HFFc6 (cell line): ENCODE results near the gene RBM43. TPM values are rescaled to one million over a fixed set of nuclear protein-coding genes. Genes with fewer than 3 reads are reported as not detected.

ENCODE experiments used
- DNase-seq: peaks from one replicate; pipeline ENCODE4 v3.0.0-alpha.2; 2018
- H3K27ac Mint-ChIP-seq: 2 replicates; pipeline ENCODE4 v1.8.0; 2020; ENCODE audit warnings: mild to moderate bottlenecking, mixed read lengths
- H3K27me3 Mint-ChIP-seq: 2 replicates; pipeline ENCODE4 v1.8.0; 2021; ENCODE audit warnings: mild to moderate bottlenecking, moderate library complexity, mixed read lengths; ENCODE audit not compliant: insufficient read depth
- H3K36me3 Mint-ChIP-seq: 2 replicates; pipeline ENCODE4 v1.8.0; 2021; ENCODE audit warnings: low read depth, mixed read lengths
- H3K4me1 Mint-ChIP-seq: 2 replicates; pipeline ENCODE4 v1.8.0; 2020; ENCODE audit warnings: low read depth, mixed read lengths
- H3K4me3 Mint-ChIP-seq: 2 replicates; pipeline ENCODE4 v1.8.0; 2020; ENCODE audit warnings: mild to moderate bottlenecking, moderate library complexity, mixed read lengths
- H3K9me3 Mint-ChIP-seq: 2 replicates; pipeline ENCODE4 v1.8.0; 2020; ENCODE audit warnings: mild to moderate bottlenecking, mixed read lengths
- CTCF ChIP-seq: fragments of 200-600 bp; sonication (generic); IDR thresholded peaks from 2 replicates; pipeline ENCODE4 v1.5.0; 2021; ENCODE audit warnings: antibody characterized with exemption, mild to moderate bottlenecking
- total RNA-seq, 6 experiments: library from RNA; stranded (reverse); fragmentation: NEBNext Ultra II Directional; extraction: Animal tissue kit (Norgen Biotek cat#: 25700); gene quantifications; 2 replicates in 1 of 6; 3 replicates in 5 of 6; pipeline ENCODE4 v1.2.3, GENCODE V29; 2021

Gene RBM43
- total RNA-seq, 6 experiments from 2014 or later, result 3.8 to 8.2 (median 6.4) TPM

- Mint-ChIP-seq H3K36me3 (no peaks in the 10 kb centered on the region), H3K4me3 (no peak overlapping the region), H3K4me1 (no peaks in the 10 kb centered on the region), H3K27me3 (no peaks in the 10 kb centered on the region), H3K9me3 (no peaks in the 10 kb centered on the region), H3K27ac (no peak overlapping the region)
- no peak for TF ChIP-seq CTCF
- no peak for DNase-seq
These were observed 15.4 kb upstream of the RBM43 start for GRCh38 chr2:151277067-151277466.

GRCh38 chr2:151275291-151275690 is 13.6 kb upstream of the RBM43 start:
- no peak for DNase-seq
- Mint-ChIP-seq H3K9me3 (no peaks in the 10 kb centered on the region), H3K36me3 (0 out of 2 replicates have a peak, but pooled peaks cover 5% of the 10 kb centered on the region), H3K27me3 (no peaks in the 10 kb centered on the region), H3K4me3 (no peak overlapping the region), H3K4me1 (no peaks in the 10 kb centered on the region), H3K27ac (no peak overlapping the region)
- TF ChIP-seq CTCF, result no peak

- peaks cover 16% of the 10 kb centered on the region; the same call in 1 of the 2 replicates for H3K36me3 Mint-ChIP-seq
- no peak for TF ChIP-seq CTCF
- no peak overlapping the region for H3K27ac Mint-ChIP-seq
- no peak for DNase-seq
- H3K9me3 Mint-ChIP-seq, result no peaks in the 10 kb centered on the region; the same call in 1 of the 2 replicates
- H3K27me3 Mint-ChIP-seq, result no peaks in the 10 kb centered on the region
- no peaks in the 10 kb centered on the region for H3K4me1 Mint-ChIP-seq
- no peak overlapping the region for H3K4me3 Mint-ChIP-seq
These were observed 10.2 kb upstream of the RBM43 start for GRCh38 chr2:151271824-151272223.

- Mint-ChIP-seq H3K4me1 (no peaks in the 10 kb centered on the region), H3K9me3 (no peaks in the 10 kb centered on the region; the same call in 1 of the 2 replicates), H3K36me3 (peaks cover 16% of the 10 kb centered on the region; the same call in 1 of the 2 replicates), H3K27me3 (no peaks in the 10 kb centered on the region; the same call in 1 of the 2 replicates), H3K4me3 (no peak overlapping the region), H3K27ac (no peak overlapping the region)
- no peak for DNase-seq
- no peak for TF ChIP-seq CTCF
These were observed 8.3 kb upstream of the RBM43 start for GRCh38 chr2:151269798-151270568.

GRCh38 chr2:151268085-151268484 is 6.4 kb upstream of the RBM43 start:
- H3K9me3 Mint-ChIP-seq, result no peaks in the 10 kb centered on the region; the same call in 1 of the 2 replicates
- no peak for DNase-seq
- peaks cover 10% of the 10 kb centered on the region for H3K4me1 Mint-ChIP-seq
- no peak overlapping the region for H3K4me3 Mint-ChIP-seq
- no peak overlapping the region for H3K27ac Mint-ChIP-seq
- no peaks in the 10 kb centered on the region; the same call in 1 of the 2 replicates for H3K27me3 Mint-ChIP-seq
- no peak for TF ChIP-seq CTCF
- H3K36me3 Mint-ChIP-seq, result peaks cover 16% of the 10 kb centered on the region; the same call in 1 of the 2 replicates
